ENCODE measurements around the gene CYP17A1. TPM values are rescaled to one million over a fixed set of nuclear protein-coding genes. Genes with fewer than 3 reads are reported as not detected.

The CYP17A1 gene
- total RNA-seq = not detected in 2 replicates

GRCh38 chr10:102837230-102837721, at the start of gene CYP17A1:
CYP17A1 (minus strand) TSS chr10:102837413; CDS start chr10:102837361, 52 bp downstream.
- peak; percentile 91 for DNase-seq (ENCODE audit: low read depth)
- TF ChIP-seq CTCF (conservative IDR thresholded peaks at IDR 0.05; ENCODE audit: low read depth, low read length) = no peak

GRCh38 chr10:102880256-102880655, 43.0 kb upstream of the CYP17A1 start:
- no peak for DNase-seq (ENCODE audit: low read depth)
- TF ChIP-seq CTCF (conservative IDR thresholded peaks at IDR 0.05; ENCODE audit: low read depth, low read length) = no peak
- H3K4me3 ChIP-seq (ENCODE audit: low read depth, low read length) = no peak overlapping the region

More at GRCh38 chr10:102837230-102837721, at the start of gene CYP17A1:
- no peak within 1 kb of the TSS for H3K4me3 ChIP-seq (ENCODE audit: low read depth, low read length)

GRCh38 chr10:102878629-102879028, 41.4 kb upstream of the CYP17A1 start:
- TF ChIP-seq CTCF (conservative IDR thresholded peaks at IDR 0.05; ENCODE audit: low read depth, low read length) = no peak
- no peak for DNase-seq (ENCODE audit: low read depth)

GRCh38 chr10:102876747-102877153, 39.5 kb upstream of the CYP17A1 start:
- no peak overlapping the region for H3K4me3 ChIP-seq (ENCODE audit: low read depth, low read length)
- DNase-seq (ENCODE audit: low read depth) = no peak
- TF ChIP-seq CTCF (conservative IDR thresholded peaks at IDR 0.05; ENCODE audit: low read depth, low read length) = no peak

More at GRCh38 chr10:102878629-102879028, 41.4 kb upstream of the CYP17A1 start:
- no peak overlapping the region for H3K4me3 ChIP-seq (ENCODE audit: low read depth, low read length)

- no peak for TF ChIP-seq CTCF (conservative IDR thresholded peaks at IDR 0.05; ENCODE audit: low read depth, low read length)
- H3K4me3 ChIP-seq (ENCODE audit: low read depth, low read length) = no peak overlapping the region
- DNase-seq (ENCODE audit: low read depth) = no peak
Observed at GRCh38 chr10:102872163-102872562, 35.0 kb upstream of the CYP17A1 start.

- H3K4me3 ChIP-seq (ENCODE audit: low read depth, low read length) = peak overlapping the region; percentile 59
- no peak for DNase-seq (ENCODE audit: low read depth)
- no peak for TF ChIP-seq CTCF (conservative IDR thresholded peaks at IDR 0.05; ENCODE audit: low read depth, low read length)
Observed at GRCh38 chr10:102870221-102870620, 33.0 kb upstream of the CYP17A1 start.

Measured in epithelial cell of proximal tubule (primary cell).